Upper lobe of left lung (tissue), 4 donors: ENCODE data around the gene SPDEF.

ENCODE experiments used
- CTCF ChIP-seq, 6 experiments: fragments of 450-650 bp in 4 of 6; fragments of 200-600 bp in 2 of 6; sonication (generic) in 2 of 6; IDR thresholded peaks; one replicate each; pipeline ENCODE4 v1.5.1; 2016 to 2019; ENCODE audit warnings: antibody characterized with exemption in 6 of 6
- POLR2A ChIP-seq, 4 donors: fragments of 450-650 bp; IDR thresholded peaks; one replicate each; pipeline ENCODE4 v1.5.1; 2016 to 2017; ENCODE audit warnings: antibody characterized with exemption in 4 of 4, mild to moderate bottlenecking in 2 of 4

- TF ChIP-seq CTCF (IDR thresholded peaks at IDR 0.05): no peak
- no peak for TF ChIP-seq POLR2A (IDR thresholded peaks at IDR 0.05)
These were observed 4.5 kb upstream of the SPDEF start for GRCh38 chr6:34560366-34561226.
